Measurements from ENCODE around the gene GPR152. TPM values are rescaled to one million over a fixed set of nuclear protein-coding genes. Genes with fewer than 3 reads are reported as not detected.

The GPR152 gene
- total RNA-seq, 3 donors from 2014 or later = not detected

GRCh38 chr11:67408437-67409200 is 43.9 kb downstream of the GPR152 start:
- intact Hi-C loops (cut with DNase I, micrococcal nuclease) = no loop called here
- no peaks in the 10 kb centered on the region for H3K36me3 ChIP-seq (ENCODE audit: low read depth)
- DNase-seq (peak in 2 of 3 donors; percentile 34 to 67), ATAC-seq (no peak)
- no peak for TF ChIP-seq CTCF (IDR thresholded peaks at IDR 0.05)
- peaks cover 4% of the 10 kb centered on the region for H3K4me1 ChIP-seq (ENCODE audit: low read depth)
- H3K4me3 ChIP-seq = no peak overlapping the region
- H3K9me3 ChIP-seq = no peaks in the 10 kb centered on the region

- Histone ChIP-seq H3K4me1 (ENCODE audit: low read depth) (peaks cover 5% of the 10 kb centered on the region), H3K4me3 (no peak overlapping the region)
- intact Hi-C loops (cut with DNase I, micrococcal nuclease) = no loop called here
Observed at GRCh38 chr11:67407688-67408163, 44.8 kb downstream of the GPR152 start.

GRCh38 chr11:67406969-67407687 is 45.4 kb downstream of the GPR152 start:
- DNase-seq = peak in 1 of 3 donors; percentile 33
- Histone ChIP-seq H3K4me1 (ENCODE audit: low read depth) (peaks cover 10% of the 10 kb centered on the region), H3K4me3 (no peak overlapping the region)

More at GRCh38 chr11:67407688-67408163, 44.8 kb downstream of the GPR152 start:
- H3K9me3 ChIP-seq = no peaks in the 10 kb centered on the region
- ATAC-seq (no peak), DNase-seq (no peak)
- H3K36me3 ChIP-seq (ENCODE audit: low read depth) = no peaks in the 10 kb centered on the region
- TF ChIP-seq CTCF (IDR thresholded peaks at IDR 0.05) = no peak

GRCh38 chr11:67406420-67406968 is 46.0 kb downstream of the GPR152 start:
- H3K4me1 ChIP-seq (ENCODE audit: low read depth) = peaks cover 10% of the 10 kb centered on the region
- no peak overlapping the region for H3K4me3 ChIP-seq
- H3K9me3 ChIP-seq = no peaks in the 10 kb centered on the region
- no peak for ATAC-seq
- no peak for DNase-seq
- no peak for TF ChIP-seq CTCF (IDR thresholded peaks at IDR 0.05)
- intact Hi-C loops (cut with DNase I, micrococcal nuclease) = no loop called here
- H3K36me3 ChIP-seq (ENCODE audit: low read depth) = no peaks in the 10 kb centered on the region

More at GRCh38 chr11:67406969-67407687, 45.4 kb downstream of the GPR152 start:
- Histone ChIP-seq H3K36me3 (ENCODE audit: low read depth) (no peaks in the 10 kb centered on the region), H3K9me3 (no peaks in the 10 kb centered on the region)
- peak; percentile 3 for ATAC-seq
- TF ChIP-seq CTCF (IDR thresholded peaks at IDR 0.05) = no peak
- intact Hi-C loops (cut with DNase I, micrococcal nuclease) = no loop called here

- Histone ChIP-seq H3K9me3 (no peaks in the 10 kb centered on the region), H3K36me3 (ENCODE audit: low read depth) (no peaks in the 10 kb centered on the region), H3K4me1 (ENCODE audit: low read depth) (peaks cover 11% of the 10 kb centered on the region), H3K4me3 (no peak overlapping the region)
- DNase-seq (peak in 1 of 3 donors; percentile 31), ATAC-seq (no peak)
- TF ChIP-seq CTCF (IDR thresholded peaks at IDR 0.05) = no peak
- intact Hi-C loops (cut with DNase I, micrococcal nuclease) = no loop called here
Observed at GRCh38 chr11:67405688-67406339, 46.7 kb downstream of the GPR152 start.
